T1000 (cell line): Measurements from ENCODE around the gene TEPSIN.

Source experiments
- DNase-seq: peaks from one replicate; lab custom pipeline; 2025; ENCODE audit warnings: mixed read lengths; lab: John Stamatoyannopoulos, UW

TEPSIN gene

DNA sequence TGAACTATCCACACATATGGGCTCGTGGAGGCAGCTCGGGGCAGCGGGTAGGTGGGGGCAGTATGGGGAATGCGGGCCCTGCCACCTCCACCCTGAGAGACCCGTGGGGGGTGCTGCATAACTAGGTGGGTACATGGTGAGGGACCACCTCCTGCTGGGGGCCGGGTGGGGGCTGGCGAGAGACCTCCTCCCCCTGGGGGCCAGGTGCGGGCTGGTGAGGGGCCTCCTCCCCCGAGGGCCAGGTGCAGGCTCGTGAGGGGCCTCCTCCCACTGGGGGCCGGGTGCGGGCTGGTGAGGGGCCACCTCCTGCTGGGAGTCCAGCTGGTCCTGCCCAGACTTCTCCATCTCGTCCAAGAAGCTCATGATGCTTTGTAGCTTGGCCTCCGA is 41.5 kb downstream of the TEPSIN start:
- no peak for DNase-seq

- DNase-seq, result no peak
Measured at GRCh38 chr17:81196505-81197408, 42.1 kb downstream of the TEPSIN start.

- no peak for DNase-seq
Measured at GRCh38 chr17:81195941-81196495, 42.8 kb downstream of the TEPSIN start.

DNA sequence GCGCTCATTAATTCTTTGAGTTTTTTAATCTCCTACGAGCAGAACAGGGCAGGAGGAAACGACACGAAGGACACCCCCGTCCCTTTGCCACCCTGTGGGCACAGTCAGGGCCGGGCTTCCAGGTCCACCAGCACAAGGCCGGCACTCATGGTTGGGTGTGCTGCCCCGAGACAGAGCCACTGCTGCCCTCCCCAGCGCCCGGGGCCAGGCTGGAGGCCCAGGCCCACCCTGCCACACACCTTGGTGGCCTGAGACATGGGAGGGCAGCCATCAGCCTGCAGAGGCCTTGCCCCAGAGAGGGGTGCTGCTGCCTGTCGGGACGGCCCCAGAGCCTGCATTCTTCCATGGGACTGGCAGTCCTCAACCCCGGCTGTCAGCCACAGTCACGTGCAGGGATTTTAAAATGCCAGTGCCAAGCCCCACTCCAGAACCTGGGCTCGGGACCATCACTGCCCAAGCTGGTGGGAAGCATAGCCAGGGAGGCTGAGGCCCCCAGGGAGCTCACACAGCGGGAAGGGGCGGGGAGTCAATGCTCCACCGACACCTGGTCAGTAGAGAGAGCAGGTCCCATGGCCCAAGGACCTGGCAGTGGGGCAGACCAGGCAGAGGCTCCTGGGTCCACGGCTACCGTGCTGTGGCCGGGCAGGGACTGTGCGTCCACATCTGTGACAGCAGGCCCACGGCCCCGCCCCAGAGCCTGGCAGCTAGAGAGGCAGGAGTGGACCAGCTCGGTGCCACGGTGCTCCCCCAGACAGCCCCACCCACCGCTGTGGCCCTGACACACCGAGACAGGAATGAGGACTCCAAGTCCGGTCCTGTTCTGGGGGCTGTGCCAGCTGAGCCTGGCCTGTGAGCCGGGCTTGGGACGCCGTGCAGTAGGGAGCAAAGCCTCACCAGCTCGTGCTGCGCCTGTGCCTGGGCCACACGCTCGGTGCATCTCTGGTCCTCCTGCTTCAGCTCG is 43.6 kb downstream of the TEPSIN start:
- no peak for DNase-seq

- no peak for DNase-seq
Measured at GRCh38 chr17:81194225-81194760, 44.6 kb downstream of the TEPSIN start.

DNA sequence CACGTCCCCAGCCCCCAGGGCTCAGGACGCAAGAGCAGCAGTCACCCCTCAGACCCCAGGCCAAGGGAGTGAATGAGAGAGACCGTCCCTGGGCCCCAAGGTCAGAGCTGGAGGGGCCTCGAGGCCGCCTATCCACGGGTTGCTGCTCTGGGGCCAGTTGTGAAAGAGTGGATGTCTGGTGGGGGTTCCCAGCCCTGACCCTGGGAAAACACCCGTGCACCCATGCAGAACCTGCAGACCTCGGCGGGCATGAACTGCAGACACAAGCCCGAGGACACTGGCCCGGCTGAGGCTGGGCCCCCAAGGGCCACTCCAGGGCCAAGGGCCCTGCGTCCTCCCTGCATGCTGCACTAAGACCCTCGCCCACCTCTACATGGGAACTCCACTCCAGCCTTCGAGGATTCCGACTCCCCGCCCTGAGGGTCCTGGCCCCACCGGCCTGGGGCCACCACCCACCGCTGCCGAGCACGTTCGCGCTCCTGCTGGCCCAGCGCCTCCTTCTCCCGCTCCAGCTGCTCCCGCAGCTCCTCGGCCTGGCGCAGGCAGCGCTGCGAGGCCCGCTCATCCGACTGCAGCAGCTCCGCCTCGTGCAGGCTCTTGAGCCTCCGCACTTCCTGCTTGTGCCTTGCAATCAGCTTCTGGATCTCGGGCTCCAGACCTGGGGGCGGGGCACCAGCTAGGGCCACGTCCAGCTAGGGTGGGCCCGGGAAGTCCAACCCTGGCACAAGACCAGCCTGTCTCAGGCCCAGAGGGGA is 45.2 kb downstream of the TEPSIN start:
- DNase-seq, result no peak

GRCh38 chr17:81193051-81193410 is 45.8 kb downstream of the TEPSIN start:
- DNase-seq, result no peak

GRCh38 chr17:81192386-81193050 is 46.3 kb downstream of the TEPSIN start:
- DNase-seq, result no peak

GRCh38 chr17:81191646-81192045 is 47.2 kb downstream of the TEPSIN start:
- no peak for DNase-seq

GRCh38 chr17:81191116-81191515 is 47.7 kb downstream of the TEPSIN start:
- no peak for DNase-seq

- DNase-seq, result no peak
Measured at GRCh38 chr17:81190591-81190990, 48.3 kb downstream of the TEPSIN start.

GRCh38 chr17:81189670-81190530 is 49.0 kb downstream of the TEPSIN start:
- DNase-seq, result no peak

GRCh38 chr17:81189016-81189415 is 49.8 kb downstream of the TEPSIN start:
- DNase-seq, result no peak

DNA sequence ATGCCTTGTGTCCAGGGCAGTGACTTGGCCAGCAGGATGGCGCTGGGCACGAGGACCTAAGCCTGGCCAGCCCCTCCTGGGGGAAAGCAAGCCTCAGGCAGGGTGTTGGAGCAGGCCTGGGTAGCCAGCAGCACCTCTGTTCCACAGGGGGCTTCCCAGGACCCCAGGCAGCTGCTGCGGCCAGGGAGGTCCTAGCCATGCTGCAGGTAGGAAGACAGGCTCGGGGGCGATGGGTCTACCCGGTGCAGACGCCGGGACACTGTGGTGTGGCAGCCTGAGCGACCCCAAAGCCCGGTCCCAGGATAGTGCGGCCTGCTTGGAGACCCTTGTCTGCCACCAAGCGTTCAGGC is 50.4 kb downstream of the TEPSIN start:
- DNase-seq, result no peak

DNA sequence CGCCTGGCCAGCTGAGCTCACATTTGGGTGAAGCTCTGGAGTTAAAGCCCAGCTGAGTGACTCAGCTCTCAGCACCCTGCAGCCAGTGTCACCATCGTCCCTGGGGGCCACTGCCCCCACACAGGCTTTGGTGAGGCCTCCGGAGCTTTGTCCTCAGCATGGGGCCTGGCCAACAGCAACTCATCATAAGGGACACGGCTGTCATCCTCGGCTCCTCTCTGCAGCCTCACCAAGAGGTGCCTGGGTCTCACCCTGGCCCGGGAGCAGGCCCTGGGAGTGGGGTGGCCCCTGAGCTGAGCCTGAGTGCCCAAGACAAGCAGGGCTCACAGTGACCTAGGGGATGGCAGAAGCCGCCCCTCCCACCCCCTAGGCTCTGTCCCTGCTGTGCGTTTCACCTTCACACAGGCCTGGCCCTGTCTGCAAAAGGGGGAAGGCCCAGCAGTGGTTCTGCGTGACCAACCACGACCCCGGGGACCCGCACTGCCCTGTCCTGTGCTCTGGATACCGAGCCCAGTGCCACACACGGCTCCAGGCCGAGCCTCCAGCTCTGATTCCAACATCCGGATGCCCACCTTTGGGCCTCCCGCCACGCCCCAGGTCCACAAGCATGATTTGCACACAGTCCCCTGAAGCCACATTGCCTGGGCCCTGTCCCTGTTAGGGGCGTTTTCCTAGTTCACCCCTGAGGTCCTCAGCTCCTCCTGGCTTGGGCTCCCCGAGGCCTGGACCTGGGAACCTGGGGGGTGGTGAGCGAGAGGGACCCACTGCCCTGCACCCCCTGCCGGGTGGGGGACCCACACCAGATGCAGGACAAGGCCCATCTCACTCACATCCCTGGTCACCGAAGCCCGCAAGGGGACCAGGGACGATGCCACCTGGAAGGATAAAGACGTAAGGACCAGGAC is 51.0 kb downstream of the TEPSIN start:
- no peak for DNase-seq

- no peak for DNase-seq
Measured at GRCh38 chr17:81187120-81187519, 51.7 kb downstream of the TEPSIN start.

DNA sequence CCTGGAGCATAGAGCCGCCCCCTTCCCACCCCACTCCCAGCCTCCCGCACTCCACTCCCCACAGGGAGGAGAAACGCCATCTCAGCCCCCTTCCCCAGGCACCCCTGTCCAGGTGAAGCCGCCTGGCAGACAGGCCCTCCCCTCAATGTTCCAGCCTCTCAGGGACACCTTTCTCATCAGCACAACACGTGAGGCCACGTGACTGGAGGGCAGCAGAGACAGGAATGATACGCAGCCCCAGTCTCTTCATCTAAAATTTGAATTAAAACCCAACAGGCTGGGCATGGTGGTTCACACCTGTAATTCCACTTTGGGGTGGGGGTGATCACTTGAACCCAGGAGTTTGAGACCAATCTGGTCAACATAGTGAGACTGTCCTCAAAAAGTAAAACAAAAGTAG is 52.7 kb downstream of the TEPSIN start:
- no peak for DNase-seq

DNA sequence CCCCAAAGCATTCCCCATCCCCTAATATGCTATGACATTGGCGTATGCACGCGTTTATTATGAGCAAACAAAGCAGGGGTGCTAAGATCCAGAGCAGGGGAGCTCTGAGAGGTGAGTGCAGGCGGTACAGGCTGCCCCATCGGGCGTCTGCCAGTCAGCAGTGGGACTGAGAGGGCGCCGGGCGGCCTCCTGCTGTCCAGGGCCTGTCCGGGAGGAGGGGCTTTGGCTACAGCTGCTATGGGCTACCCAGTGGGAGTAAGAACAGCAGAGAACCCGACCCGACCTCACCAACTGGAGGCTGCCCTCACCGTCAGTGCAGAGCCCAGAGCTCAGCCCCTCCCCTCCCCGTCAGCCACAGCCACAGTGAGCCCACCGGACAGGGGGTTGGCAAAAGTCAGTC is 54.3 kb downstream of the TEPSIN start:
- DNase-seq, result no peak

GRCh38 chr17:81183807-81184206 is 55.0 kb downstream of the TEPSIN start:
- DNase-seq, result no peak
